HCT116 (cell line): ENCODE data around the gene BSPH1. TPM values are rescaled to one million over a fixed set of nuclear protein-coding genes. Genes with fewer than 3 reads are reported as not detected.

Experiments
- ATAC-seq: fragments of 200-7000 bp; cut with Tn5 transposase; 2 replicates; pipeline ENCODE4 v1.9.1; 2020; ENCODE audit warnings: mild to moderate bottlenecking, moderate library complexity
- BruUV-seq: library from RNA; stranded (reverse); fragments of 400-500 nt; replicated peaks from 2 replicates; lab custom pipeline; 2021; lab: Mats Ljungman, UMichigan
- CTCF ChIA-PET: fragments of 300-600 bp; sonication (Branson Sonifier 250); formaldehyde crosslinking; loops from one replicate; lab custom pipeline; 2021; ENCODE audit warnings: antibody characterized with exemption; lab: Charles Lee
- POLR2A ChIA-PET: fragments of 300-600, 350-600 bp; sonication (Branson Sonifier 250); formaldehyde crosslinking; loops from one replicate; lab custom pipeline; 2021; ENCODE audit warnings: antibody characterized with exemption; lab: Charles Lee
- RAD21 ChIA-PET, 2 experiments: fragments of 300-600 bp; sonication (Branson Sonifier 250); formaldehyde crosslinking; loops; one replicate each; lab custom pipeline; 2023; ENCODE audit warnings: low total read pairs in 2 of 2; ENCODE audit not compliant: uncharacterized antibody in 2 of 2, unreplicated experiment in 2 of 2, low non-redundant PET in 1 of 2; lab: Charles Lee
- DNase-seq: peaks from one replicate; pipeline ENCODE4 v3.0.0-alpha.2; 2010; ENCODE audit warnings: low read depth, low spot score
- H2AFZ ChIP-seq: fragments of 200-600 bp; shearing (Covaris generic), sonication (generic); 2 replicates; pipeline ENCODE4 v1.6.1; 2017; ENCODE audit warnings: low read depth, mixed run types, mixed read lengths, antibody characterized with exemption, low read length; ENCODE audit not compliant: poor library complexity, severe bottlenecking
- H3K27ac ChIP-seq: 2 replicates; pipeline ENCODE4 v1.5.1; 2012; ENCODE audit warnings: low read depth, low read length
- H3K27me3 ChIP-seq: fragments of 200-600 bp; sonication (generic); 2 replicates; pipeline ENCODE4 v1.6.1; 2016; ENCODE audit warnings: mixed run types, low read length, mixed read lengths; ENCODE audit not compliant: insufficient read depth
- H3K36me3 ChIP-seq, 2 experiments: fragments of 200-500 bp in 1 of 2; fragments of 200-600 bp in 1 of 2; sonication (Bioruptor generic) in 1 of 2; sonication (generic) in 1 of 2; 2 replicates each; pipeline versions ENCODE4 v1.5.1 to v1.6.1; 2014 to 2016; ENCODE audit warnings: low read length in 2 of 2, inconsistent platforms in 1 of 2, mixed read lengths in 1 of 2, mixed run types in 1 of 2; ENCODE audit not compliant: insufficient read depth in 2 of 2, control insufficient read depth in 1 of 2
- H3K4me1 ChIP-seq, 2 experiments: fragments of 200-600 bp in 1 of 2; sonication (generic) in 1 of 2; 2 replicates each; pipeline versions ENCODE4 v1.5.1 to v1.6.1; 2012 to 2017; ENCODE audit warnings: low read length in 2 of 2, inconsistent platforms in 1 of 2, mild to moderate bottlenecking in 1 of 2, mixed read lengths in 1 of 2, mixed run types in 1 of 2, moderate library complexity in 1 of 2; ENCODE audit not compliant: insufficient read depth in 2 of 2, control insufficient read depth in 1 of 2
- H3K4me2 ChIP-seq: fragments of 200-600 bp; sonication (generic); 2 replicates; pipeline ENCODE4 v1.6.1; 2017; ENCODE audit warnings: mixed run types, low read length, mixed read lengths
- H3K4me3 ChIP-seq, 2 experiments: fragments of 200-600 bp in 1 of 2; sonication (generic) in 1 of 2; replicated peaks in 1 of 2; 2 replicates each; pipeline ENCODE4 v1.5.1; 2011 to 2016; ENCODE audit warnings: low read length in 2 of 2, control low read depth in 1 of 2, low read depth in 1 of 2, mild to moderate bottlenecking in 1 of 2, mixed read lengths in 1 of 2, mixed run types in 1 of 2
- H3K79me2 ChIP-seq: fragments of 200-600 bp; sonication (generic); 2 replicates; pipeline ENCODE4 v1.6.1; 2017; ENCODE audit warnings: mild to moderate bottlenecking, mixed run types, low read length, moderate library complexity, mixed read lengths; ENCODE audit not compliant: insufficient read depth
- H3K9ac ChIP-seq: fragments of 200-600 bp; sonication (generic); 2 replicates; pipeline ENCODE4 v1.6.1; 2016; ENCODE audit warnings: low read length, mixed read lengths
- H3K9me2 ChIP-seq: fragments of 200-600 bp; sonication (generic), shearing (Covaris generic); 2 replicates; pipeline ENCODE4 v1.6.1; 2017; ENCODE audit warnings: mixed run types, mild to moderate bottlenecking, moderate library complexity; ENCODE audit not compliant: insufficient read depth
- H3K9me3 ChIP-seq, 2 experiments: fragments of 200-500 bp in 1 of 2; fragments of 200-600 bp in 1 of 2; sonication (Bioruptor generic) in 1 of 2; sonication (generic) in 1 of 2; 2 replicates each; pipeline ENCODE4 v1.6.1; 2014 to 2017; ENCODE audit warnings: low read length in 2 of 2, mixed read lengths in 2 of 2, inconsistent platforms in 1 of 2, low read depth in 1 of 2, mild to moderate bottlenecking in 1 of 2, mixed run types in 1 of 2, moderate library complexity in 1 of 2; ENCODE audit not compliant: control insufficient read depth in 1 of 2, insufficient read depth in 1 of 2
- H4K20me1 ChIP-seq: fragments of 200-600 bp; sonication (generic), shearing (Covaris generic); 2 replicates; pipeline ENCODE4 v1.6.1; 2017; ENCODE audit warnings: mixed run types, mild to moderate bottlenecking, moderate library complexity; ENCODE audit not compliant: insufficient read depth
- CTCF ChIP-seq, 3 experiments: fragments of 200-600 bp in 1 of 3; sonication (generic) in 1 of 3; IDR thresholded peaks in 2 of 3; conservative IDR thresholded peaks in 1 of 3; 2 replicates each; pipeline ENCODE4 v1.5.1; 2012 to 2017; ENCODE audit warnings: low read depth in 2 of 3, low read length in 2 of 3, antibody characterized with exemption in 1 of 3, borderline replicate concordance in 1 of 3, control low read depth in 1 of 3, mild to moderate bottlenecking in 1 of 3, mixed read lengths in 1 of 3, mixed run types in 1 of 3, moderate library complexity in 1 of 3; ENCODE audit not compliant: insufficient read depth in 1 of 3
- EZH2 ChIP-seq: fragments of 200-600 bp; sonication (generic); IDR thresholded peaks from 2 replicates; pipeline ENCODE4 v1.6.1; 2017; ENCODE audit warnings: antibody characterized with exemption, mixed run types
- MAX ChIP-seq: IDR thresholded peaks from 2 replicates; pipeline ENCODE4 v1.6.1; 2012
- POLR2AphosphoS5 ChIP-seq: IDR thresholded peaks from 2 replicates; pipeline ENCODE4 v1.6.1; 2011; ENCODE audit warnings: mild to moderate bottlenecking, low read depth, low read length, moderate library complexity
- REST ChIP-seq: IDR thresholded peaks from 2 replicates; pipeline ENCODE4 v1.6.1; 2012; ENCODE audit warnings: low read depth
- SIN3A ChIP-seq: IDR thresholded peaks from 2 replicates; pipeline ENCODE4 v1.6.1; 2012; ENCODE audit warnings: low read depth
- YY1 ChIP-seq: IDR thresholded peaks from 2 replicates; pipeline ENCODE4 v1.6.1; 2011; ENCODE audit warnings: low read length, low read depth, moderate library complexity, mild to moderate bottlenecking; ENCODE audit not compliant: insufficient replicate concordance; ENCODE audit errors: extremely low read depth
- ZBTB33 ChIP-seq: IDR thresholded peaks from 2 replicates; pipeline ENCODE4 v1.6.1; 2011; ENCODE audit warnings: mild to moderate bottlenecking, low read length, moderate library complexity; ENCODE audit not compliant: insufficient replicate concordance; ENCODE audit errors: extremely low read depth
- ZFX ChIP-seq: fragments of 450-650 bp; IDR thresholded peaks from 2 replicates; pipeline ENCODE4 v1.6.1; 2017
- intact Hi-C: fragments of 100-400 bp; cut with micrococcal nuclease; formaldehyde crosslinking; loops from 2 replicates; pipeline ENCODE4 v1.10.0; 2022
- total RNA-seq: library from RNA; stranded (reverse); gene quantifications from one replicate; pipeline ENCODE4 v1.2.1, GENCODE V29; 2021; ENCODE audit not compliant: unreplicated experiment

The BSPH1 gene
- total RNA-seq, 1 experiment from 2014 or later: not detected

GRCh38 chr19:48020686-48021085, 28.7 kb upstream of the BSPH1 start:
- Histone ChIP-seq H3K9me2 (no peaks in the 10 kb centered on the region), H3K4me3 (no peak overlapping the region), H3K9me3 (no peaks in the 10 kb centered on the region), H3K4me1 (peaks cover 0 to 9% of the 10 kb centered on the region in 2 experiments; a peak in 2 of 4 replicates), H3K4me2 (no peak overlapping the region), H3K27ac (no peak overlapping the region), H4K20me1 (no peaks in the 10 kb centered on the region), H3K27me3 (peaks cover 34% of the 10 kb centered on the region; the same call in 1 of the 2 replicates), H3K79me2 (no peaks in the 10 kb centered on the region), H3K36me3 (no peaks in the 10 kb centered on the region), H3K9ac (no peak overlapping the region), H2AFZ (no peak overlapping the region)
- TF ChIP-seq ZFX (no peak), CTCF (IDR thresholded peaks at IDR 0.05 in 2 of 3, conservative IDR thresholded peaks at IDR 0.05 in 1 of 3; ENCODE audit: borderline replicate concordance in 1 of 3, insufficient read depth in 1 of 3, low read depth in 2 of 3, low read length in 2 of 3) (no peak), SIN3A (no peak), REST (no peak), ZBTB33 (no peak), YY1 (no peak), EZH2 (no peak), POLR2AphosphoS5 (no peak), MAX (no peak)
- no TSS peak for BruUV-seq
- ChIA-PET POLR2A (no interaction called here), RAD21 (no interaction called here), CTCF (no interaction called here)
- no peak for ATAC-seq
- intact Hi-C loops: no loop called here
- no peak for DNase-seq
